ENCODE results near the gene NKX2-2. TPM values are rescaled to one million over a fixed set of nuclear protein-coding genes. Genes with fewer than 3 reads are reported as not detected.

Gene NKX2-2
- total RNA-seq, 1 donor from 2014 or later = not detected

GRCh38 chr20:21529863-21530262 lies 16.0 kb upstream of the NKX2-2 start:
- H2AFZ ChIP-seq (ENCODE audit: low read depth, low read length) = no peak overlapping the region
- H3K9ac ChIP-seq (ENCODE audit: low read length) = no peak overlapping the region
- H3K27ac ChIP-seq (ENCODE audit: low read depth, low read length) = no peak overlapping the region
- H3K36me3 Mint-ChIP-seq (ENCODE audit: low read depth, unreplicated experiment) = no peaks in the 10 kb centered on the region
- H3K9me3 ChIP-seq (ENCODE audit: insufficient read depth, low read depth, low read length) = no peaks in the 10 kb centered on the region
- H4K20me1 ChIP-seq (ENCODE audit: insufficient read depth, low read length) = no peaks in the 10 kb centered on the region
- no peaks in the 10 kb centered on the region for H3K79me2 ChIP-seq (ENCODE audit: insufficient read depth, low read length)
- peaks cover 2% of the 10 kb centered on the region for H3K4me1 Mint-ChIP-seq (ENCODE audit: low read depth, unreplicated experiment)
- H3K36me3 ChIP-seq (ENCODE audit: insufficient read depth, low read length) = no peaks in the 10 kb centered on the region
- H3K4me3 ChIP-seq (ENCODE audit: insufficient read depth, low read depth, low read length) = no peak overlapping the region
- DNase-seq (ENCODE audit: low read depth) (no peak), FAIRE-seq (no peak)
- peaks cover 58% of the 10 kb centered on the region for H3K27me3 Mint-ChIP-seq (ENCODE audit: low read depth, unreplicated experiment)
- no peak overlapping the region for H3K4me3 Mint-ChIP-seq (ENCODE audit: unreplicated experiment)
- H3K9me3 Mint-ChIP-seq (ENCODE audit: unreplicated experiment) = peaks cover 11% of the 10 kb centered on the region
- no peak overlapping the region for H3K27ac Mint-ChIP-seq (ENCODE audit: unreplicated experiment)
- no peaks in the 10 kb centered on the region for H3K4me1 ChIP-seq (ENCODE audit: insufficient read depth, low read length)
- no peak overlapping the region for H3K4me2 ChIP-seq (ENCODE audit: low read length)
- peaks cover 9% of the 10 kb centered on the region for H3K27me3 ChIP-seq (ENCODE audit: insufficient read depth, low read length)
- TF ChIP-seq CTCF (IDR thresholded peaks at IDR 0.05; ENCODE audit: insufficient read depth, low read depth, low read length) = peak; percentile 11
- no peak for TF ChIP-seq EZH2 (IDR thresholded peaks at IDR 0.05; ENCODE audit: insufficient read depth, low read length)

- Histone ChIP-seq H3K4me3 (ENCODE audit: insufficient read depth, low read depth, low read length) (no peak overlapping the region), H2AFZ (ENCODE audit: low read depth, low read length) (no peak overlapping the region), H3K9ac (ENCODE audit: low read length) (no peak overlapping the region), H3K36me3 (ENCODE audit: insufficient read depth, low read length) (no peaks in the 10 kb centered on the region), H4K20me1 (ENCODE audit: insufficient read depth, low read length) (no peaks in the 10 kb centered on the region), H3K27me3 (ENCODE audit: insufficient read depth, low read length) (peaks cover 19% of the 10 kb centered on the region), H3K4me2 (ENCODE audit: low read length) (no peak overlapping the region), H3K9me3 (ENCODE audit: insufficient read depth, low read depth, low read length) (no peaks in the 10 kb centered on the region), H3K27ac (ENCODE audit: low read depth, low read length) (no peak overlapping the region), H3K79me2 (ENCODE audit: insufficient read depth, low read length) (no peaks in the 10 kb centered on the region), H3K4me1 (ENCODE audit: insufficient read depth, low read length) (no peaks in the 10 kb centered on the region)
- Mint-ChIP-seq H3K9me3 (ENCODE audit: unreplicated experiment) (peaks cover 11% of the 10 kb centered on the region), H3K27ac (ENCODE audit: unreplicated experiment) (no peak overlapping the region), H3K4me1 (ENCODE audit: low read depth, unreplicated experiment) (peaks cover 2% of the 10 kb centered on the region), H3K36me3 (ENCODE audit: low read depth, unreplicated experiment) (no peaks in the 10 kb centered on the region), H3K27me3 (ENCODE audit: low read depth, unreplicated experiment) (peaks cover 61% of the 10 kb centered on the region), H3K4me3 (ENCODE audit: unreplicated experiment) (no peak overlapping the region)
- TF ChIP-seq CTCF (IDR thresholded peaks at IDR 0.05; ENCODE audit: insufficient read depth, low read depth, low read length) (no peak), EZH2 (IDR thresholded peaks at IDR 0.05; ENCODE audit: insufficient read depth, low read length) (no peak)
- no peak for DNase-seq (ENCODE audit: low read depth)
- no peak for FAIRE-seq
Observed at GRCh38 chr20:21528870-21529269, 15.0 kb upstream of the NKX2-2 start.

- Mint-ChIP-seq H3K9me3 (ENCODE audit: unreplicated experiment) (peaks cover 14% of the 10 kb centered on the region), H3K4me1 (ENCODE audit: low read depth, unreplicated experiment) (peaks cover 2% of the 10 kb centered on the region), H3K4me3 (ENCODE audit: unreplicated experiment) (no peak overlapping the region), H3K27ac (ENCODE audit: unreplicated experiment) (no peak overlapping the region), H3K27me3 (ENCODE audit: low read depth, unreplicated experiment) (peaks cover 69% of the 10 kb centered on the region), H3K36me3 (ENCODE audit: low read depth, unreplicated experiment) (no peaks in the 10 kb centered on the region)
- Histone ChIP-seq H3K27ac (ENCODE audit: low read depth, low read length) (no peak overlapping the region), H3K9ac (ENCODE audit: low read length) (no peak overlapping the region), H3K4me2 (ENCODE audit: low read length) (no peak overlapping the region), H3K36me3 (ENCODE audit: insufficient read depth, low read length) (no peaks in the 10 kb centered on the region), H3K27me3 (ENCODE audit: insufficient read depth, low read length) (peaks cover 28% of the 10 kb centered on the region), H3K4me1 (ENCODE audit: insufficient read depth, low read length) (no peaks in the 10 kb centered on the region), H3K9me3 (ENCODE audit: insufficient read depth, low read depth, low read length) (no peaks in the 10 kb centered on the region), H2AFZ (ENCODE audit: low read depth, low read length) (no peak overlapping the region), H3K79me2 (ENCODE audit: insufficient read depth, low read length) (no peaks in the 10 kb centered on the region), H4K20me1 (ENCODE audit: insufficient read depth, low read length) (no peaks in the 10 kb centered on the region), H3K4me3 (ENCODE audit: insufficient read depth, low read depth, low read length) (no peak overlapping the region)
- FAIRE-seq = no peak
- no peak for DNase-seq (ENCODE audit: low read depth)
- TF ChIP-seq EZH2 (IDR thresholded peaks at IDR 0.05; ENCODE audit: insufficient read depth, low read length) = no peak
- no peak for TF ChIP-seq CTCF (IDR thresholded peaks at IDR 0.05; ENCODE audit: insufficient read depth, low read depth, low read length)
Observed at GRCh38 chr20:21527908-21528307, 14.0 kb upstream of the NKX2-2 start.

All from astrocyte (in vitro differentiated cells and primary cell).